Amniotic epithelial cell (primary cell): Measurements from ENCODE around the gene DCC.

Experiments used
- DNase-seq: peaks from one replicate; pipeline ENCODE4 v3.0.0-alpha.2; 2010; ENCODE audit warnings: low read depth

DCC gene

GRCh38 chr18:52339891-52340371, at the start of gene DCC:
Gene DCC, plus strand, starts transcription at chr18:52340197. Its CDS starts 591 bp downstream, at chr18:52340788.
- DNase-seq: no peak

- DNase-seq: no peak
Observed at GRCh38 chr18:52310651-52311050, 29.3 kb upstream of the DCC start.

GRCh38 chr18:52311331-52311730, 28.7 kb upstream of the DCC start:
- no peak for DNase-seq

- no peak for DNase-seq
Observed at GRCh38 chr18:52312346-52312745, 27.7 kb upstream of the DCC start.

GRCh38 chr18:52313213-52313612, 26.8 kb upstream of the DCC start:
- no peak for DNase-seq

GRCh38 chr18:52319424-52319983, 20.5 kb upstream of the DCC start:
- DNase-seq: no peak

- DNase-seq: no peak
Observed at GRCh38 chr18:52322307-52322706, 17.7 kb upstream of the DCC start.

GRCh38 chr18:52323802-52324201, 16.2 kb upstream of the DCC start:
- DNase-seq: no peak

- DNase-seq: no peak
Observed at GRCh38 chr18:52325997-52326396, 14.0 kb upstream of the DCC start.

- no peak for DNase-seq
Observed at GRCh38 chr18:52333860-52334259, 6.1 kb upstream of the DCC start.

- DNase-seq: no peak
Observed at GRCh38 chr18:52334307-52334706, 5.7 kb upstream of the DCC start.

- no peak for DNase-seq
Observed at GRCh38 chr18:52334896-52335295, 5.1 kb upstream of the DCC start.

GRCh38 chr18:52337276-52337675, 2.7 kb upstream of the DCC start:
- no peak for DNase-seq

GRCh38 chr18:52340406-52341102, 557 bp downstream of the DCC start:
- no peak for DNase-seq

GRCh38 chr18:52341103-52341432, 1.1 kb downstream of the DCC start:
- DNase-seq: no peak

GRCh38 chr18:52341608-52342381, 1.8 kb downstream of the DCC start:
- no peak for DNase-seq

GRCh38 chr18:52342456-52342855, 2.5 kb downstream of the DCC start:
- no peak for DNase-seq

GRCh38 chr18:52343138-52343537, 3.1 kb downstream of the DCC start:
- DNase-seq: no peak

GRCh38 chr18:52343731-52344340, 3.8 kb downstream of the DCC start:
- no peak for DNase-seq

- DNase-seq: no peak
Observed at GRCh38 chr18:52344881-52345280, 4.9 kb downstream of the DCC start.

- no peak for DNase-seq
Observed at GRCh38 chr18:52345428-52345827, 5.4 kb downstream of the DCC start.

- DNase-seq: no peak
Observed at GRCh38 chr18:52348209-52348608, 8.2 kb downstream of the DCC start.

- DNase-seq: no peak
Observed at GRCh38 chr18:52349498-52349897, 9.5 kb downstream of the DCC start.
